Ovary (tissue), 9 donors: ENCODE measurements around the gene MYL4. TPM values are rescaled to one million over a fixed set of nuclear protein-coding genes. Genes with fewer than 3 reads are reported as not detected.
A peak's percentile ranks its signal among the peaks of the same experiment; 100 is the strongest.

Experiments
- DNase-seq, 5 donors: peaks; one replicate each; pipeline ENCODE4 v3.0.0-alpha.2; 2019 to 2020
- H3K27ac ChIP-seq, 2 donors: fragments of 200-600 bp; one replicate each; pipeline versions ENCODE4 v1.5.1 to v1.8.0; 2019 to 2022
- H3K27me3 ChIP-seq: fragments of 200-600 bp; one replicate; pipeline ENCODE4 v1.8.0; 2022
- H3K36me3 ChIP-seq: fragments of 200-600 bp; sonication (generic); one replicate; pipeline ENCODE4 v1.5.1; 2019
- H3K4me1 ChIP-seq: one replicate; pipeline ENCODE4 v1.8.1; 2013; ENCODE audit warnings: mild to moderate bottlenecking, moderate library complexity; ENCODE audit not compliant: insufficient read depth
- H3K4me3 ChIP-seq: fragments of 200-600 bp; sonication (generic); one replicate; pipeline ENCODE4 v1.5.1; 2017
- H3K9me3 ChIP-seq, 2 donors: fragments of 200-600 bp in 1 of 2; sonication (generic) in 1 of 2; one replicate each; pipeline versions ENCODE4 v1.5.1 to v1.8.1; 2013 to 2019; ENCODE audit warnings: mild to moderate bottlenecking in 1 of 2, moderate library complexity in 1 of 2
- CTCF ChIP-seq, 3 donors: fragments of 450-650 bp in 2 of 3; fragments of 200-600 bp in 1 of 3; IDR thresholded peaks; one replicate each; pipeline versions ENCODE4 v1.5.1 to v1.8.0; 2016 to 2022; ENCODE audit warnings: antibody characterized with exemption in 3 of 3, mild to moderate bottlenecking in 1 of 3
- EP300 ChIP-seq: sonication (generic); formaldehyde crosslinking; IDR thresholded peaks from one replicate; pipeline ENCODE4 v1.6.1; 2017; ENCODE audit warnings: antibody characterized with exemption
- POLR2A ChIP-seq: fragments of 450-650 bp; IDR thresholded peaks from one replicate; pipeline ENCODE4 v1.6.1; 2017; ENCODE audit warnings: antibody characterized with exemption, mild to moderate bottlenecking, moderate library complexity
- WGBS, 3 donors: extraction: QIAGEN DNeasy Blood & Tissue Kit in 1 of 3; methylation state at CpG; one replicate each; pipeline versions ENCODE4 v1.1.5 to v1.1.7; 2013 to 2017; 5-methylcytosine and 5-hydroxymethylcytosine counted together
- intact Hi-C, 4 donors: fragments of 100-400 bp; cut with DNase I; formaldehyde crosslinking; loops; one replicate each; pipeline versions ENCODE4 v1.11.0 to v1.15.1; 2022 to 2023
- polyA plus RNA-seq, 2 donors: library from polyadenylated mRNA; stranded (reverse); fragments of 200-250 nt in 1 of 2; fragments of 350-450 nt in 1 of 2; fragmentation: Illumina TruSeq in 1 of 2; extraction: RNeasy Lipid Tissue Mini Kit (QIAGEN cat#74804) in 1 of 2; gene quantifications; one replicate each; pipeline ENCODE4 v1.2.3, GENCODE V29; 2013 to 2014
- total RNA-seq, 7 donors: library from RNA; depleted of rRNA in 2 of 7; stranded (reverse); fragments of >200 nt in 2 of 7; fragmentation: NEBNext Ultra II Directional in 3 of 7; extraction: Animal tissue kit (Norgen Biotek cat#: 25700) in 3 of 7; gene quantifications; one replicate each; pipeline versions ENCODE4 v1.1.0 to v1.2.4, GENCODE V29; 2016 to 2023
- donor health status: DM: no; HTN: no; CAD: no; lungs with moderate emphysema.
- donor health status: DM: no; HTN: no; CAD: no.
- donor health status: Bipolar disorder and iron deficiency.
- donor health status: DM: yes; HTN: yes; CAD: no.
- donor health status: DM: no; HTN: no; CAD: no.
- donor health status: DM: yes; HTN: yes; CAD: no.

Gene MYL4
- total and polyA plus RNA-seq, 9 donors = 0.28 to 0.79 (median 0.37) TPM; not detected in 5

DNA sequence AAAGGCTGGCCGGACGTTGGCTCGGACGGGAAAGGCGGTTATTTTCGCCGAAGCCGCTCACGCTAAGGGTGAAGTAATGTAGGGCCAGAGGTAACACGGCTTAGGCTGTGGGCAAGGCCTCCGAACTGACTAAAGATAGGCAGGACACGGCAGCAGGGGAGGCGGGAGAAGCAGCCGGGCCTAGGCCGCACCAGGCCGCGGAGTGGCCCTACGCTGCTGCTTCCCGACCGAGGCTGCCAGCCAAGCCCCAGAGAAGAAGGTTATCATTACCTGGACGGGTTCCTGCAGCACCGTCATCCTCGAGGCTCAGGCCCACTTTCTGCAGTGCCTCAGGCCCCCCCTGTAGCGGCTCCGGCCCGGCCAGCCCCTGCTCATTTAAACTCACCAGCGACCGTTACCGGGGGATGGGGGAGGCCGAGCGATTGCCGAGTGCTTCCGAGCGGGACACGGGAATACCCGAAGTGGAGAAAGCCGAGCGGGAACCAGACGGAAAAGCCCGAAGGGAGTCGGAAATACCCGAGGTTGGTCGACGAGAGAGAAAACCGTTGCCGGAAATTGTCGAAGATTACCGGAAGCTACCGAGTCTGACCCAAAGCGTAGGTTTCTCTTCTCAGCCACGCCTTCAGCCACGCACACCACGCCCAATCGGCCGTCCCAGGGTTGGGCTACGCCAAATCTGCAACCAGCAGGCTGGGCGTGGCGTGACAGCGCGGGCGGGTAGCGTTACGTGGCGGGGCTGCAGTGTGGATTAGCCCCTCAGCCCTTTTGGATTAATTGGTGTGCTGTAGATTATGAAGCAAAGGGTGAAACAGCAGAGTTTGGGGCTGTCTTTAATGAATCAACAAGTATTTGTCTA is 20.0 kb upstream of the MYL4 start, which contains the start of gene CDC27:
Gene CDC27 (minus strand): TSS at position 420 of the 856 bp plus-strand sequence. CDS start 123 bp downstream, at position 297.
- Histone ChIP-seq H3K4me3 (peak within 1 kb of the TSS; percentile 96), H3K9me3 (no peaks in the 10 kb centered on the region), H3K4me1 (peaks cover 3% of the 10 kb centered on the region), H3K27ac (peak within 1 kb of the TSS; percentile 89 to 97), H3K36me3 (no peaks in the 10 kb centered on the region), H3K27me3 (no peaks in the 10 kb centered on the region)
- 0% methylated on average over 64 of the region's 64 CpGs for WGBS, 3 donors
- DNase-seq = peak; percentile 100
- peak; percentile 66 for TF ChIP-seq POLR2A
- no peak for TF ChIP-seq CTCF (IDR thresholded peaks at IDR 0.05)
- no peak for TF ChIP-seq EP300
- intact Hi-C loops = no loop called here

- Histone ChIP-seq H3K27ac (peak overlapping the region in 1 of 2 donors; percentile 30), H3K4me1 (peaks cover 3% of the 10 kb centered on the region), H3K9me3 (no peaks in the 10 kb centered on the region), H3K36me3 (no peaks in the 10 kb centered on the region), H3K27me3 (no peaks in the 10 kb centered on the region), H3K4me3 (peak overlapping the region; percentile 37)
- no peak for DNase-seq
- 39 to 41% (median 41%) methylated on average over 5 of the region's 5 CpGs for WGBS, 3 donors
- intact Hi-C loops = no loop called here
- no peak for TF ChIP-seq POLR2A
- TF ChIP-seq CTCF (IDR thresholded peaks at IDR 0.05) = peak in 1 of 3 donors; percentile 6
- no peak for TF ChIP-seq EP300
Observed at GRCh38 chr17:47189732-47190237, 19.4 kb upstream of the MYL4 start.

- Histone ChIP-seq H3K4me3 (no peak overlapping the region), H3K27ac (no peak overlapping the region), H3K36me3 (no peaks in the 10 kb centered on the region), H3K9me3 (no peaks in the 10 kb centered on the region), H3K27me3 (no peaks in the 10 kb centered on the region), H3K4me1 (peaks cover 3% of the 10 kb centered on the region)
- TF ChIP-seq POLR2A = no peak
- TF ChIP-seq CTCF (IDR thresholded peaks at IDR 0.05) = no peak
- no peak for TF ChIP-seq EP300
- no peak for DNase-seq
- intact Hi-C loops = no loop called here
- 96 to 99% (median 98%) methylated on average over 4 of the region's 4 CpGs for WGBS, 3 donors
Observed at GRCh38 chr17:47190243-47190642, 18.9 kb upstream of the MYL4 start.

DNA sequence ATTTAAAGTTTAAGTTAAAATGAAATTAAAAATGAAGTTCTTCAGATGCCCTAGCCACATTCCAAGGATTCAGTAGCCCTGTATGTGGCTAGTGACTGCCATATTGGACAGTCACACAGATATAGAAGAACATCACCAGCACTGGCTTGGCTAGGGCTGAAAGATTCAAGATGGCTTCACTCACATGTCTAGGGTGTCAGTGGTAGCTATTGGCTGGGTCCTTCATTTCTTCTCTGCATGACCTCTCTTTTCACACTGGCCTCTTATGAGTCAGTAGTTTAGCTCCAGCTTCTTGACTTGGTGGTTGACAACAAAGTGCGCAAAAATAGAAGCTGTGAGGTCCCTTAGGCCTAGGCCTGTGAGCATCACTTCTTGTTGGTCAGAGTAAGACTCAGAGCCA is 18.4 kb upstream of the MYL4 start:
- Histone ChIP-seq H3K9me3 (no peaks in the 10 kb centered on the region), H3K4me1 (peaks cover 2% of the 10 kb centered on the region), H3K27me3 (no peaks in the 10 kb centered on the region), H3K36me3 (no peaks in the 10 kb centered on the region), H3K4me3 (no peak overlapping the region), H3K27ac (no peak overlapping the region)
- TF ChIP-seq POLR2A (no peak), EP300 (no peak)
- 96 to 100% (median 100%) methylated on average over 1 of the region's 1 CpG for WGBS, 3 donors
- intact Hi-C loops = no loop called here
- no peak for DNase-seq

- H3K4me1 ChIP-seq = no peaks in the 10 kb centered on the region
- whole genome bisulfite sequencing, 3 donors = 76 to 77% (median 77%) methylated on average over 6 of the region's 6 CpGs
- intact Hi-C loops = no loop called here
- H3K27ac ChIP-seq = no peak overlapping the region
- TF ChIP-seq EP300 = no peak
- no peak for TF ChIP-seq CTCF (IDR thresholded peaks at IDR 0.05)
- TF ChIP-seq POLR2A = no peak
- no peaks in the 10 kb centered on the region for H3K9me3 ChIP-seq
- no peak for DNase-seq
- H3K36me3 ChIP-seq = no peaks in the 10 kb centered on the region
- no peak overlapping the region for H3K4me3 ChIP-seq
- H3K27me3 ChIP-seq = no peaks in the 10 kb centered on the region
Observed at GRCh38 chr17:47192554-47192953, 16.6 kb upstream of the MYL4 start.
